SU-DHL-6 (cell line): ENCODE results near the gene SLC12A7.

ENCODE experiments used
- H2AFZ ChIP-seq: fragments of 200-600 bp; sonication (generic); 2 replicates; pipeline ENCODE4 v1.6.1; 2014; ENCODE audit warnings: low read depth, mild to moderate bottlenecking, moderate library complexity, mixed read lengths, antibody characterized with exemption, low read length; ENCODE audit not compliant: severe bottlenecking
- H3F3A ChIP-seq: fragments of 200-600 bp; shearing (Covaris generic); 2 replicates; pipeline ENCODE4 v1.6.0; 2016; ENCODE audit warnings: antibody characterized with exemption, mild to moderate bottlenecking; ENCODE audit not compliant: insufficient read depth
- H3K27ac ChIP-seq: fragments of 200-600 bp; sonication (generic); 2 replicates; pipeline ENCODE4 v1.5.1; 2016; ENCODE audit warnings: low read depth, mild to moderate bottlenecking, low read length, moderate library complexity, mixed read lengths
- H3K27me3 ChIP-seq: fragments of 200-600 bp; sonication (generic), shearing (Covaris generic); 2 replicates; pipeline ENCODE4 v1.6.0; 2014; ENCODE audit warnings: mild to moderate bottlenecking, low read length
- H3K36me3 ChIP-seq: fragments of 200-600 bp; sonication (generic); 2 replicates; pipeline ENCODE4 v1.6.1; 2014; ENCODE audit warnings: mild to moderate bottlenecking, low read length, mixed read lengths
- H3K4me2 ChIP-seq: fragments of 300-600, 200-600 bp; shearing (Covaris generic), sonication (generic); 2 replicates; pipeline ENCODE4 v1.6.0; 2014; ENCODE audit warnings: low read length, low read depth, mild to moderate bottlenecking; ENCODE audit not compliant: poor library complexity, severe bottlenecking
- H3K4me3 ChIP-seq: fragments of 200-600 bp; sonication (generic); 2 replicates; pipeline ENCODE4 v1.5.1; 2014; ENCODE audit warnings: antibody characterized with exemption, low read length, mild to moderate bottlenecking, mixed read lengths; ENCODE audit not compliant: insufficient read depth, poor library complexity, severe bottlenecking
- H3K79me2 ChIP-seq: fragments of 200-600 bp; sonication (generic); 2 replicates; pipeline ENCODE4 v1.6.1; 2014; ENCODE audit warnings: mild to moderate bottlenecking, low read length, moderate library complexity; ENCODE audit not compliant: insufficient read depth
- H3K9ac ChIP-seq: fragments of 200-600 bp; sonication (generic); 2 replicates; pipeline ENCODE4 v1.7.0; 2014; ENCODE audit warnings: mild to moderate bottlenecking, low read length
- H3K9me2 ChIP-seq: fragments of 200-600 bp; sonication (generic); replicated peaks from 2 replicates; pipeline ENCODE4 v1.6.1; 2014; ENCODE audit warnings: low read length; ENCODE audit not compliant: insufficient read depth
- H3K9me3 ChIP-seq: fragments of 200-600 bp; sonication (generic); 2 replicates; pipeline ENCODE4 v1.6.1; 2014; ENCODE audit warnings: low read length, mixed read lengths; ENCODE audit not compliant: insufficient read depth
- H4K20me1 ChIP-seq: fragments of 200-600 bp; sonication (generic); 2 replicates; pipeline ENCODE4 v1.6.1; 2014; ENCODE audit warnings: low read depth, mild to moderate bottlenecking, antibody characterized with exemption, low read length, moderate library complexity, mixed read lengths
- EZH2phosphoT487 ChIP-seq: fragments of 200-600 bp; sonication (generic), shearing (Covaris generic); conservative IDR thresholded peaks from 2 replicates; pipeline ENCODE4 v1.6.1; 2018; ENCODE audit warnings: mild to moderate bottlenecking, antibody characterized with exemption, low read length, moderate library complexity, mixed read lengths
- TF ChIP-seq, protein P1 (sequence below): fragments of 200-600 bp; sonication (generic); IDR thresholded peaks from one replicate; pipeline ENCODE4 v1.5.1; 2017; ENCODE audit warnings: antibody characterized with exemption, mild to moderate bottlenecking, low read length, moderate library complexity; ENCODE audit not compliant: insufficient read depth, poor library complexity, severe bottlenecking

SLC12A7 gene

DNA sequence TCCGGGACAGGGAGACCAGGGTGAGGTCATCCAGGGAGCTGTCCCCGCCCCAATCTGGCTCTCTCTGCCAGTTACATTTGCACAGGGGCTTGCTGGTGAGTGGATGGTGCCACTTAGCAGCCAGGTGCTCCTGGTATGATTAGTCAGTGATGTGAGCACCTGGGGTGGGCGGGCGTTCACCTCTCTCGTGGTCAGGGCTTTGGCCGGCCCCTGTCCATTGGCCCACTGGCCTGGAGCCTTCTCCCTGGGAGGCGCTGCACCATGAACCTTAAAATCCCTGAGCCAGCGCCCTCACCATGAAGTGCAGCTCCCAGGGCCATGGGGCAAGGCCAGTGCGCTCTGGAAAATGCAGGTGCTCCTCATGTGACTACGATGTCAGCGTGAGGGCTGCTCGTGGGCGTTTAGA is 101.2 kb downstream of the SLC12A7 start:
- no peak overlapping the region for H3K4me2 ChIP-seq
- H3K9me3 ChIP-seq, result no peaks in the 10 kb centered on the region
- no peak overlapping the region for H3K27ac ChIP-seq
- no peak overlapping the region for H2AFZ ChIP-seq
- H3K27me3 ChIP-seq, result no peaks in the 10 kb centered on the region
- no peaks in the 10 kb centered on the region for H3K9me2 ChIP-seq
- H4K20me1 ChIP-seq, result no peaks in the 10 kb centered on the region
- no peak overlapping the region for H3K9ac ChIP-seq
- H3F3A ChIP-seq, result no peaks in the 10 kb centered on the region
- no peaks in the 10 kb centered on the region for H3K36me3 ChIP-seq
- H3K4me3 ChIP-seq, result no peak overlapping the region
- TF ChIP-seq, protein P1, sequence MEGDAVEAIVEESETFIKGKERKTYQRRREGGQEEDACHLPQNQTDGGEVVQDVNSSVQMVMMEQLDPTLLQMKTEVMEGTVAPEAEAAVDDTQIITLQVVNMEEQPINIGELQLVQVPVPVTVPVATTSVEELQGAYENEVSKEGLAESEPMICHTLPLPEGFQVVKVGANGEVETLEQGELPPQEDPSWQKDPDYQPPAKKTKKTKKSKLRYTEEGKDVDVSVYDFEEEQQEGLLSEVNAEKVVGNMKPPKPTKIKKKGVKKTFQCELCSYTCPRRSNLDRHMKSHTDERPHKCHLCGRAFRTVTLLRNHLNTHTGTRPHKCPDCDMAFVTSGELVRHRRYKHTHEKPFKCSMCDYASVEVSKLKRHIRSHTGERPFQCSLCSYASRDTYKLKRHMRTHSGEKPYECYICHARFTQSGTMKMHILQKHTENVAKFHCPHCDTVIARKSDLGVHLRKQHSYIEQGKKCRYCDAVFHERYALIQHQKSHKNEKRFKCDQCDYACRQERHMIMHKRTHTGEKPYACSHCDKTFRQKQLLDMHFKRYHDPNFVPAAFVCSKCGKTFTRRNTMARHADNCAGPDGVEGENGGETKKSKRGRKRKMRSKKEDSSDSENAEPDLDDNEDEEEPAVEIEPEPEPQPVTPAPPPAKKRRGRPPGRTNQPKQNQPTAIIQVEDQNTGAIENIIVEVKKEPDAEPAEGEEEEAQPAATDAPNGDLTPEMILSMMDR, result no peak
- TF ChIP-seq EZH2phosphoT487, result no peak
- H3K79me2 ChIP-seq, result no peaks in the 10 kb centered on the region

DNA sequence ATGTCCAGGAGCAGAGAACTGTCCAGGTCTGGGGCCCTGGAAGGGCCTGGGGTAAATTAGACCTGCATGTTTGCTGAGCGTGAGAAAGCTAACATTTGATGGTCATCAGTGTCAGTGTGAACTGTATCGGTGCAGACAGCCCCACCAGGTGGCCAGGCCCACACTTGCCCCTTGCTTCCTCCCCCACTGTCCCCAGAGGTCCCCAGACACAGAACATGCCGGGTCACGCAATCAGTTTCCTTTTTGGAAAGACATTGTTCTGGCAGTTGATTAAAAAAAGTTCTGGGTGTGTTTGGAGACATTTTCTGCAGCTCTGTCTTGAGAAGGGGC is 101.7 kb downstream of the SLC12A7 start:
- TF ChIP-seq, protein P1, result no peak
- no peak for TF ChIP-seq EZH2phosphoT487
- no peaks in the 10 kb centered on the region for H3K9me2 ChIP-seq
- no peak overlapping the region for H3K4me2 ChIP-seq
- no peaks in the 10 kb centered on the region for H3K27me3 ChIP-seq
- H4K20me1 ChIP-seq, result no peaks in the 10 kb centered on the region
- H3K4me3 ChIP-seq, result no peak overlapping the region
- no peak overlapping the region for H3K9ac ChIP-seq
- no peak overlapping the region for H2AFZ ChIP-seq
- no peaks in the 10 kb centered on the region for H3F3A ChIP-seq
- no peak overlapping the region for H3K27ac ChIP-seq
- no peaks in the 10 kb centered on the region for H3K9me3 ChIP-seq
- H3K79me2 ChIP-seq, result no peaks in the 10 kb centered on the region
- no peaks in the 10 kb centered on the region for H3K36me3 ChIP-seq

DNA sequence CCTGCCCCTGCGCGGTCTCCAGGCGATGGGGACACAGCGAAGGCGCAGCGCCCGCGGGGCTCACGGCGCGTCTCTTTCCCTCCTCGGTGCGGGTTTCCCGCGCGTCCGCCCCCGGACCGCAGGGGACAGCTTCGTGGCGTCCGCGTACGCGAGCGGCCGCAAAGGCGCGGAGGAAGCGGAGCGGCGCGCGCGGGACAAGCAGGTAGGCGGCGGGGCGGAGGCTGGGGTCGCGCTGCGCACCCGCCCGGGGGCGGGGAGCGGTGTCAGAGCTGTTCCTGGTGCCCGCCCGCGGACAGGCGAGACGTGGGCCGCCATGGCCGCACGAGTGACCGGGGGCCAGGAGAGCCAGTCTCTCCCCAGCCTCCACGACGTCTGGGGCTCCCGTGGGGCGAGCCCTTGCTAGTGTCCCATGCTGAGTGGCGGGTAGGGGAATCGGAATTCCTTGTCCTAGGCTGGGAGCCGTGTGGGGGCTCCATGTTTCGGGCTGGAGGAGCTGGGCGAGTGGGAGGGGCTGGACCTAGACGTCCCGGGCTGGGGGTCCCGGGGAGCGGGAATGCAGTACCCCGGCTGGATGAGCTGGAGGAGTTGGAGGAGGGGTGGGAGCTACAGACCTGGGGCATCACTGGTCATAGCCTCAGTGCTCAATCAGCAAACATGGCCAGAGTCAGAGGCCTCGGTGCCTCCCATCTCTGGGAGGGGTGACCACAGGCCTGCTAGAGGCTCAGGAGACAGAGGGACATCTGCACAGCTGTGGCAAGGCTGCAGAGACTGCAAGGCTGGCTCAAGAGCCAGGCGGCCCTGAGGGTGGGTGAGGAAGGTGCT is 102.3 kb downstream of the SLC12A7 start:
- no peaks in the 10 kb centered on the region for H3K27me3 ChIP-seq
- no peaks in the 10 kb centered on the region for H3K79me2 ChIP-seq

More for the DNA sequence above, 102.3 kb downstream of the SLC12A7 start:
- Histone ChIP-seq H2AFZ (no peak overlapping the region), H3K9me3 (no peaks in the 10 kb centered on the region), H3K4me3 (no peak overlapping the region), H3K9ac (no peak overlapping the region), H3K9me2 (no peaks in the 10 kb centered on the region), H3K4me2 (no peak overlapping the region), H4K20me1 (no peaks in the 10 kb centered on the region), H3K36me3 (no peaks in the 10 kb centered on the region), H3F3A (no peaks in the 10 kb centered on the region), H3K27ac (no peak overlapping the region)
- TF ChIP-seq, protein P1, result no peak
- no peak for TF ChIP-seq EZH2phosphoT487
